Prostate gland (tissue), 2 donors: ENCODE measurements around the gene ZNF385B.

Experiments
- CTCF ChIP-seq, 4 experiments: fragments of 200-600 bp in 2 of 4; fragments of 450-650 bp in 2 of 4; sonication (generic) in 2 of 4; IDR thresholded peaks; 1 replicate in 3 of 4; 2 replicates in 1 of 4; pipeline ENCODE4 v1.5.1; 2016 to 2019; ENCODE audit warnings: antibody characterized with exemption in 4 of 4, mild to moderate bottlenecking in 2 of 4, moderate library complexity in 2 of 4
- POLR2A ChIP-seq: fragments of 450-650 bp; IDR thresholded peaks from one replicate; pipeline ENCODE4 v1.6.1; 2016; ENCODE audit warnings: antibody characterized with exemption, mild to moderate bottlenecking

GRCh38 chr2:179470089-179470488, 391.3 kb downstream of the ZNF385B start:
- no peak for TF ChIP-seq POLR2A
- TF ChIP-seq CTCF (IDR thresholded peaks at IDR 0.05) = no peak
